ENCODE results near the gene PYGB.

Gene PYGB

GRCh38 chr20:25271486-25272222 is 23.8 kb downstream of the PYGB start:
- Mint-ChIP-seq H3K36me3 (ENCODE audit: low read depth) (peaks cover 86% of the 10 kb centered on the region), H3K4me1 (ENCODE audit: low read depth) (no peaks in the 10 kb centered on the region), H3K27me3 (no peaks in the 10 kb centered on the region), H3K4me3 (no peak overlapping the region), H3K27ac (no peak overlapping the region), H3K9me3 (no peaks in the 10 kb centered on the region)
- intact Hi-C loops (cut with micrococcal nuclease) = no loop called here

DNA sequence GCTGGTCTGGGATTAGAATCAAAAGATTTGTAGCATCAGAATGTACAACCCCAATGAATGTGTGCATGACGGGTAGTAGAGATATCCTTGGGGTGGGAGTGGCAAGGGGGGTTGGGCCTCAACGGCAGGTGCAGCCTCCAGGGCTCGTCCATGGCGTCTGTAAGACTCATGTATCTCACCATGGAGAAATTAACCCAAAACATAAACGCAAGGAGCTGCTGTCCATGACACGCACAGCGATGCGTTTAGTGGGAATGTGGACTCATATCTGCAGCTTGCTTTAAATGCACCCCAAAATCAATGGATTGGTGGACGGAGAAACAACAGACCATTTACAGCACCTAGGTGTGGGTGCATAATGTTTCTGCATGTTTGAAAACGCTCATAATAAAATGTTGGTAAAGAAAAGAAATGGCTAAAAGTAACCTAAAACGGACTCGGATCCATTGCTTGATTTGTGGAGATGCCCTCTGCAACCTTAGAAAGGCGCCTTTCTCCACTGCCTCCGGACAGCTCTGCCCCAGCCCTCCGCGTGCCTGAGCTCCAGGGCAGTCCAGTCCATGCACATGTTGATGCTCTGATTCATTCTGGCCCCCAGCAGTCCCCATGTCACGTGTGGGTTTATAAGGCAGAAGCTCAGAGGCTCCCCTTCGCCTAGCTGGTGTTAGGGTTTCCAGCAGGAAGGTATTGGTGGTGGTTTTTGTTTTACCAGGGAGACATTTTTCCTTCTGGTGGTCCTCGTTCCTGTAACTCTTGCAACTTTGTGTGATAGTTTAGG is 24.5 kb downstream of the PYGB start:
- Mint-ChIP-seq H3K27ac (no peak overlapping the region), H3K9me3 (no peaks in the 10 kb centered on the region), H3K4me1 (ENCODE audit: low read depth) (no peaks in the 10 kb centered on the region), H3K4me3 (no peak overlapping the region), H3K36me3 (ENCODE audit: low read depth) (peaks cover 88% of the 10 kb centered on the region), H3K27me3 (no peaks in the 10 kb centered on the region)
- intact Hi-C loops (cut with micrococcal nuclease) = no loop called here

- no peaks in the 10 kb centered on the region for H3K9me3 Mint-ChIP-seq
Measured at GRCh38 chr20:25273046-25273445, 25.2 kb downstream of the PYGB start.

DNA sequence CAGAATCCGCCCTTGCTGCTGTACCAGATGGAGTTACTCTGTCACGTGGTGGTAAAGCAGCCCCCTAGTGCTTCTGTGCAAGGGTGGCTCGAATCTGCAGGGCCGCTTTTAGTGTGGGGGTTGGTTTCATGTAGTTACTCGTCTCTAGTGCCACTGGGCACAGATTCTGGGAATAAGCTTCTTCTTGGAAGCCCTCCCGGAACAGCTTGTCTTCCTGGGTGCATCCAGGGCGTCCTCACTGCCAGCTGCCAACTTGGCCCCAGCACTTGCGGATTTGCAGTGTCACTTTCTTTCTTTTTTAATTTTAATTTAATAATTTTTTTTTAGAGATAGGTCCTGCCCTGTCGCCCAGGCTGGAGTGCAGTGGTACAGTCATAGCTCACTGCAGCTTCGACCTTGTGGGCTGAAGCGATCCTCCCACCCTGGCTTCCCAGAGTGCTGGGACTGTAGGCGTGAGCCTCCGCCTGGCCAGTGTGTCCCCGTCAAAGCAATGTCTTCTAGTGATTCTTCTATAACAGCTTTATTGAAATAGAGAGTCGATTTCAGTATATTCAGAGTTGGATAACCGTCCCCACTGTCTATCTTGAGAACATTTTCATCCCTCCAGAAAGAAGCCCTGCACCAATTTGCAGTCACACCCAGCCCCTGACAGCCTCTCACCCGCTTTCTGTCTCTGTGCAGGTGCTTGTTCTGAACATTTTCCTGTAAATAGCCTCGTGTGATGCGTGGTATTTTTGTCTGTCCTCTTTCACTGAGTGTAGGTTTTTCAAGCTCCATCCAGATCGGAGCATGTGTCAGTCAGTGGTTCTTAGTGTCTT is 25.9 kb downstream of the PYGB start:
- intact Hi-C loops (cut with micrococcal nuclease) = no loop called here
- Mint-ChIP-seq H3K9me3 (no peaks in the 10 kb centered on the region), H3K4me3 (no peak overlapping the region), H3K27me3 (no peaks in the 10 kb centered on the region), H3K4me1 (ENCODE audit: low read depth) (no peaks in the 10 kb centered on the region), H3K36me3 (ENCODE audit: low read depth) (peaks cover 100% of the 10 kb centered on the region), H3K27ac (no peak overlapping the region)

More at GRCh38 chr20:25273046-25273445, 25.2 kb downstream of the PYGB start:
- H3K27me3 Mint-ChIP-seq = no peaks in the 10 kb centered on the region
- no peak overlapping the region for H3K4me3 Mint-ChIP-seq
- no peaks in the 10 kb centered on the region for H3K4me1 Mint-ChIP-seq (ENCODE audit: low read depth)
- H3K27ac Mint-ChIP-seq = no peak overlapping the region
- peaks cover 95% of the 10 kb centered on the region for H3K36me3 Mint-ChIP-seq (ENCODE audit: low read depth)
- intact Hi-C loops (cut with micrococcal nuclease) = no loop called here

DNA sequence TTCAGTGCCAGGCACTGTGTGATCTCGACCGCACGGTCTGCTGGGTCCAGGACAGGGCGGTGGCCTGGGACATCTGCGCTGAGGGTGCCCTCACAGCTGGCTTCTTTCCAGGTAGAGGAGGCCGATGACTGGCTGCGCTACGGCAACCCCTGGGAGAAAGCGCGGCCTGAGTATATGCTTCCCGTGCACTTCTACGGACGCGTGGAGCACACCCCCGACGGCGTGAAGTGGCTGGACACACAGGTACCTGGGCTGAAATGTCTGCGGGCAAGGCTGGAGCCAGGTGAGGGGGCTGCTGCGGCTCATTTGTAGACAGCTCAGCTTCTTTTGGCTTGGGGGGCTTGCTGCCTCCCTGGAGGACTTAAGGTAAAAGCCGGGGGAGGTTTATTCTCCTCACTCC is 26.6 kb downstream of the PYGB start:
- Mint-ChIP-seq H3K4me3 (no peak overlapping the region), H3K36me3 (ENCODE audit: low read depth) (peaks cover 100% of the 10 kb centered on the region), H3K9me3 (no peaks in the 10 kb centered on the region), H3K27ac (no peak overlapping the region), H3K27me3 (no peaks in the 10 kb centered on the region), H3K4me1 (ENCODE audit: low read depth) (no peaks in the 10 kb centered on the region)
- intact Hi-C loops (cut with micrococcal nuclease) = no loop called here

DNA sequence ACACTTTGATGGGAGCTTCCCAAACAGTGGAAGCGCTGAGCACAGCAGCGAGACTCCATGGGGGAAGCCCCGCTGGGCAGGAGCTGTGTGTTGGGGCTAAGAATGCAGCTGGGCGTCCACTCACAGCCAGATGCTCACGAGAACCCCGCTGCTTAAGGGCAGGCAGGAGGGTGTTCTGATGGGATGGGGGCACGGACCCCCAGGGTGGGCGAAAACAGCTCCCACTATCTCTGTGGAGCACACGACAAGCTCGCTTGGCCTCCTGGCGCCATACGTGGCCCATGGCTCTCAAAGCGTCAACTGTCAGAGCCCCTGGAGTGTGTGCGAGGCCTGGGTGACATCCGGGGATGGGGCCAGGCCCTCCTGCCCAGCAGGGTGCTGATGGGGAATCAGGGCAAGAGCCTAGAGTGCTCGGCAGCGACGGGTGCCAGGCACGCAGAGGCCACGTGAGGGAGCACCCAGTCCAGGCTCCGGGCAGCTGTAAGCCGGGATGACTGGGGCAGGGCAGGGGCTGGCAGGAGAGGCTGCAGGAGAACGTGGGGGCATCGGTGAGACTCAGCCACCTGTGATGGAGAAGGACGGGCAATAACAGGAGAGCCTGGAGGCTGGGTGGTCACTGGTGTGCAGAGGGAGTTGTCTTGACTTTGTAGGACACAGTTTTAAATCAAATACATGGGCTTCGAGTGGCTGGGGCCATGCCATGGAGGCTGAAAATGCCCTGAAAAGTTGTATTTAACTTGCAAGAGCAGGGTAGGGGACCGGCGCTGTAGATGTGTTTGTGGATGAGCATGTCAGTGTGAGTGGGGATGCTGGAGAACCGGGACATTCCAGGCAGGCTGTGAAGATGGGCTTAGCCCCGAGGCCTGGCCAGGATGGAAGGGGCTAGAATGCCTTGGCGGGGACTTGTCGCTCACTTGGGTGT is 27.3 kb downstream of the PYGB start:
- peaks cover 100% of the 10 kb centered on the region for H3K36me3 Mint-ChIP-seq (ENCODE audit: low read depth)
- H3K9me3 Mint-ChIP-seq = no peaks in the 10 kb centered on the region
- no peak overlapping the region for H3K4me3 Mint-ChIP-seq
- H3K27ac Mint-ChIP-seq = peak overlapping the region; percentile 1
- H3K4me1 Mint-ChIP-seq (ENCODE audit: low read depth) = no peaks in the 10 kb centered on the region
- intact Hi-C loops (cut with micrococcal nuclease) = no loop called here
- H3K27me3 Mint-ChIP-seq = no peaks in the 10 kb centered on the region

- H3K36me3 Mint-ChIP-seq (ENCODE audit: low read depth) = peaks cover 100% of the 10 kb centered on the region
- H3K27me3 Mint-ChIP-seq = no peaks in the 10 kb centered on the region
- no peak overlapping the region for H3K27ac Mint-ChIP-seq
- intact Hi-C loops (cut with micrococcal nuclease) = no loop called here
- H3K9me3 Mint-ChIP-seq = no peaks in the 10 kb centered on the region
- H3K4me1 Mint-ChIP-seq (ENCODE audit: low read depth) = no peaks in the 10 kb centered on the region
- H3K4me3 Mint-ChIP-seq = no peak overlapping the region
Measured at GRCh38 chr20:25275813-25276532, 28.1 kb downstream of the PYGB start.

GRCh38 chr20:25276533-25277050 is 28.7 kb downstream of the PYGB start:
- Mint-ChIP-seq H3K27me3 (no peaks in the 10 kb centered on the region), H3K4me1 (ENCODE audit: low read depth) (no peaks in the 10 kb centered on the region), H3K36me3 (ENCODE audit: low read depth) (peaks cover 100% of the 10 kb centered on the region), H3K27ac (no peak overlapping the region), H3K4me3 (no peak overlapping the region), H3K9me3 (no peaks in the 10 kb centered on the region)
- intact Hi-C loops (cut with micrococcal nuclease) = no loop called here

- H3K27ac Mint-ChIP-seq = no peak overlapping the region
- no peaks in the 10 kb centered on the region for H3K9me3 Mint-ChIP-seq
- no peaks in the 10 kb centered on the region for H3K4me1 Mint-ChIP-seq (ENCODE audit: low read depth)
- no peaks in the 10 kb centered on the region for H3K27me3 Mint-ChIP-seq
- peaks cover 100% of the 10 kb centered on the region for H3K36me3 Mint-ChIP-seq (ENCODE audit: low read depth)
- no peak overlapping the region for H3K4me3 Mint-ChIP-seq
- intact Hi-C loops (cut with micrococcal nuclease) = no loop called here
Measured at GRCh38 chr20:25277051-25277801, 29.3 kb downstream of the PYGB start.

GRCh38 chr20:25277941-25278521 is 30.1 kb downstream of the PYGB start:
- intact Hi-C loops (cut with micrococcal nuclease) = no loop called here
- no peaks in the 10 kb centered on the region for H3K4me1 Mint-ChIP-seq (ENCODE audit: low read depth)
- no peaks in the 10 kb centered on the region for H3K9me3 Mint-ChIP-seq
- H3K36me3 Mint-ChIP-seq (ENCODE audit: low read depth) = peaks cover 100% of the 10 kb centered on the region
- no peak overlapping the region for H3K4me3 Mint-ChIP-seq
- no peaks in the 10 kb centered on the region for H3K27me3 Mint-ChIP-seq
- no peak overlapping the region for H3K27ac Mint-ChIP-seq

DNA sequence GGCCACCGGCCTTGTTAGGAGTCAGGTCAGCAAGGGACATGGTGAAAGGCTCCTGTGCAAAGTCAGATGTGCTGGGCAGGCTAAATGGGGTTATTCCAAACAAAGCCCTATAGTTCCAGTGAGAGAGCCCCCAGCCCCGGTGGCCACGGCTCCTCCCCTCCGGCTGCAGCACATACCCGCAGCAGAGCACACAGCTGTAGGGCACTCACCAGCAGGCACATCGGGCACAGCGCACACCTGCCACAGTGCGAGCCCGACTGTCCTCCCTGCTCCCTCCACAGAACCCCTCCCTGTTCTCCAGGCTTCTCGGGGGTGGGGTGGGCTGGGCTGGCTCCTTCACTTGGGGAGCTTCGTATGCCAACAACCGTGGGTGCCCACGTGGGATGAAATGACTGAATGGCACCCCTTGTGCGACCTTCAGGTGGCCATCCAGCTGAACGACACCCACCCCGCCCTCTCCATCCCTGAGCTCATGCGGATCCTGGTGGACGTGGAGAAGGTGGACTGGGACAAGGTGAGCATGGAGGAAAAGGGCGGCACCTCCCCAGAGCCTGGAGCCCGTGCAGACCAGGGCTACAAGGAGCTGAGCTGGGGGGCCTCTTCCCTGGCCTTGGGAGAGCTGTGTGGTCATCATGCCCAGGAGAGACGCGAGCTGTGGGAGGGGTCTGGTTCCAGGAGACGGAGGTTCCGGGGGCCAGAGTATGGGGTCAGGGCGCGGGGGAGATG is 30.9 kb downstream of the PYGB start:
- no peaks in the 10 kb centered on the region for H3K4me1 Mint-ChIP-seq (ENCODE audit: low read depth)
- H3K4me3 Mint-ChIP-seq = no peak overlapping the region
- H3K9me3 Mint-ChIP-seq = no peaks in the 10 kb centered on the region
- intact Hi-C loops (cut with micrococcal nuclease) = no loop called here
- no peak overlapping the region for H3K27ac Mint-ChIP-seq
- H3K36me3 Mint-ChIP-seq (ENCODE audit: low read depth) = peaks cover 100% of the 10 kb centered on the region
- no peaks in the 10 kb centered on the region for H3K27me3 Mint-ChIP-seq

All from dendritic cell treated with granulocyte-macrophage colony-stimulating factor and Interleukin-4, amounts not matched to agents 40 ng/mL and 50 ng/mL, for 4 days (primary cell).